WI38 (cell line): Measurements from ENCODE around the gene CABP2.
A peak's percentile ranks its signal among the peaks of the same experiment; 100 is the strongest.
"Not testable (repeated sequence)": the region's sequence is repeated elsewhere in the genome, so short reads cannot be mapped to it uniquely, and the experiment has no call there.

Experiments used
- H3K4me3 ChIP-seq: 2 replicates; pipeline ENCODE4 v1.5.1; 2011; ENCODE audit warnings: low read depth, mild to moderate bottlenecking, control low read depth, low read length
- TF ChIP-seq, protein P1 (sequence below): IDR thresholded peaks from 2 replicates; pipeline ENCODE4 v1.5.1; 2012; ENCODE audit warnings: low read depth, mild to moderate bottlenecking, control low read depth, low read length

CABP2 gene

DNA sequence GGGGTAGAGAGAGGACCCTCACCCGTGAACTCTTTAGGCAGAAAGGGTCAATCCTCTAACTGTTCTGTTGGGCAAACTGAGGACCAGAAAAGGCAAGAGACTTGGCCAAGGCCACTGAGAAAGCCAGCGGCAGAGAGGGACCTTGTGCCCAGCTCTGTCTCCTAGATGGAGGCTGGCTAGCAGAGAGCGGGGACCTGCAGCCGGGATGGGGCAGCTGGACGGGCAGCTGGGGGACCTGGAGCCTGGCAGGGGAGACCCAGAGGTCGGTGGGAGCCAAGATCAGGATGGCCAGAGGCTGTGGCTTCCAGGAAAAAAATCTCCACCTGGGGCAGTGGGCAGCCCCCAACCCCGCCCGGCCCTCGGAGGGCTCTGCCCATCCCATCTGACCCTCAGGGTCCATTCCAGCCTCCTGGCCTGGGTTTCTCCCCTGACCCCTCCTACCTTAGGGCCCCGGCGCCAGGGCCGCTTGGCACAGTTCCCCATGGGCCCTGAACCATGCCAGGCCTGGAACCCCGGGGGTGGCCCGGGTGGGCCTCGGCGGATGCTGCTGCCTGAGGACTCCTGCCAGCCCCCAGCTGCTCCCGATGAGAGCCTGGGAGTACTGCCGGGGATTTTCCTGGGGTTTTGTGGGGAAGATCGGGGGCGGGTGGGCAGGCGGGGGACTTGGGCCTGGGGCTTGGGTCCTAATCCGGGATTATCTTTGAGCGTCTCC is at the start of gene CABP2:
TSS of gene CABP2 (minus strand) at position 603 of the 712 bp plus-strand sequence. CDS start at position 483, 120 bp downstream.
- TF ChIP-seq, protein P1, sequence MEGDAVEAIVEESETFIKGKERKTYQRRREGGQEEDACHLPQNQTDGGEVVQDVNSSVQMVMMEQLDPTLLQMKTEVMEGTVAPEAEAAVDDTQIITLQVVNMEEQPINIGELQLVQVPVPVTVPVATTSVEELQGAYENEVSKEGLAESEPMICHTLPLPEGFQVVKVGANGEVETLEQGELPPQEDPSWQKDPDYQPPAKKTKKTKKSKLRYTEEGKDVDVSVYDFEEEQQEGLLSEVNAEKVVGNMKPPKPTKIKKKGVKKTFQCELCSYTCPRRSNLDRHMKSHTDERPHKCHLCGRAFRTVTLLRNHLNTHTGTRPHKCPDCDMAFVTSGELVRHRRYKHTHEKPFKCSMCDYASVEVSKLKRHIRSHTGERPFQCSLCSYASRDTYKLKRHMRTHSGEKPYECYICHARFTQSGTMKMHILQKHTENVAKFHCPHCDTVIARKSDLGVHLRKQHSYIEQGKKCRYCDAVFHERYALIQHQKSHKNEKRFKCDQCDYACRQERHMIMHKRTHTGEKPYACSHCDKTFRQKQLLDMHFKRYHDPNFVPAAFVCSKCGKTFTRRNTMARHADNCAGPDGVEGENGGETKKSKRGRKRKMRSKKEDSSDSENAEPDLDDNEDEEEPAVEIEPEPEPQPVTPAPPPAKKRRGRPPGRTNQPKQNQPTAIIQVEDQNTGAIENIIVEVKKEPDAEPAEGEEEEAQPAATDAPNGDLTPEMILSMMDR, result no peak
- H3K4me3 ChIP-seq, result no peak within 1 kb of the TSS

DNA sequence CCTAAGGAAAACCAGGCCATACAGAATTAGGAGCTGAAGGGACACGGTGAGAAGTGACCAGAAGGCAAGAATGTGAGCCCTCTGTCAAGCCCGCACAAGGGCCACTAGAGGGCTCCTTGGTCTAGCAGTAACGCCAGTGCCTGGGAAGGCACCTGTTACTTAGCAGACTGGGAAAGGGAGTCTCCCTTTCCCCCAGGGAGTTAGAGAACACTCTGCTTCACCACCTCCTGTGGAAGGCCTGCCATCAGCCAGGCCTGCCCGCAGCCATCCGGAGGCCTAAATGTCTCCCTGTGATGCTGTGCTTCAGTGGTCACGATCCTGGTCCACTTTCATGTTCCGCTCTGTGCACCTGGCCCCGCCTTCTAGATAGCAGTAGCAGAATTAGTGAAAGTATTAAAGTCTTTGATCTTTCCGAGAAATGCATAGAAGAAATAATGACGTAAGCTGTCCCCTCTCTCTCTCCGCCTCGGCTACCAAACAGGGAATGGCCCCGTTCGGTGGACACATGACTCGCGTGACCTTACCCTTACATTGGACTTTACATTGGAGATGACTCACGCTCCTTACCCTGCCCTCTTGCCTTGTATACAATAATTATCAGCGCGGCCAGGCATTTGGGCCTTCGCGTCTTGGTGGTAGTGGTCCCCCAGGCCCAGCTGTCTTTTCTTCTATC is 49.6 kb upstream of the CABP2 start:
- TF ChIP-seq, protein P1, result peak; percentile 62
- no peak overlapping the region for H3K4me3 ChIP-seq

DNA sequence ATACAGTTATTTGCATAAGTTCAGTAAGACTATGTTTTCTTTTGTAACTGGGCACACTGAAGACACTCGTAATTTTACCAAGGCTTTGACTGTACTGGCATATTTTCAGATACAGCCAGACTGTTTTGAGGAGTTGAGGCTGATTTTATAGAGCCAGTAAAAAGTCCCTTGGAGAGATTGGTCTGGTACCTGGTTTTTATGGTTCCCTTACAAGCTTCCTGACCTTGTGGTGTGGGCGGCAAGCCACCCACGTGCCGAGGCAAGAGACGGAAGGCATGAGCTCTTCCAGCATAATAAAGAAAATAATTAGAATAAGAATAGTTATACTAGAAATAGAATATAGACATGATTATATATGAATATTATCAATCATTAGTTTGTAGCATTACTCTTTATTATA is 49.1 kb upstream of the CABP2 start:
- no peak overlapping the region for H3K4me3 ChIP-seq
- TF ChIP-seq, protein P1, result no peak

DNA sequence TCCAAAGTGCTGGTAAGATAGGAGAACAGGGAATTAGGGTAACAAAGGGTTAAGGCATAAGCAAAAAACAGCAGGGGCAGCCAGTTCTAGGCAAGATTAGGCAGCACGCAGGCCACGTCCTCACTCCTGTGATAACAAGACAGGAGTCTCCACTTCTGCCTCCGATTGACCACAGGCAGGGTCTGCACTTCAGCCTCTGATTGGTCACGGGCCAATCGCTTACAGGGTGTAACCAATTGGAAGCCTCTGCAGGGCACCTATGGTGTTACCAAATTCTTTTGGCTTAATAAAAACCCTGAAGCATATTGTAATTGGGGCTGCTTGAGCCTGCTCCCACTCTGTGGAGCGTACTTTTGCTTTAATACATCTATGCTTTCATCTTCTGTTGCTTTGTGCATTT is 48.2 kb upstream of the CABP2 start:
- H3K4me3 ChIP-seq, result no peak overlapping the region
- TF ChIP-seq, protein P1, result no peak

DNA sequence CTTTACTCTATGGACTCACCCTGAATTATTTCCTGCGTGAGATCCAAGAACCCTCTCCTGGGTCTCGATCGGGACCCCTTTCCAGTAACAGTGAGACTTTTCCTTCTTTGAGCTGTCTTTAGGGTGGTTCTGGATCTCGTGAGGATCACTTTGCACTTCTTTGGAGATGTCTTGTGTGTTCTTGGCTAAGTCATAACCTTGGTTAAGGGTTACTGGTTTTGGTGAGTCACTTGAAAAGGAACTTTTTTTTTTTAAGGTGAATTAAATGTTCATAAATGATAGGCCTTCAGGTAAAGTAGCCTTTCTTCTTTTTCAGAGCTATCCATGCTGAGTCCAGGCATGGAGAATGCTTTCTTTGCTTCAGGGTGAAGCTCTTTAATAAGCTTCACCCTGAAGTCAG is 41.0 kb upstream of the CABP2 start:
- H3K4me3 ChIP-seq, result no peak overlapping the region
- TF ChIP-seq, protein P1, result no peak

DNA sequence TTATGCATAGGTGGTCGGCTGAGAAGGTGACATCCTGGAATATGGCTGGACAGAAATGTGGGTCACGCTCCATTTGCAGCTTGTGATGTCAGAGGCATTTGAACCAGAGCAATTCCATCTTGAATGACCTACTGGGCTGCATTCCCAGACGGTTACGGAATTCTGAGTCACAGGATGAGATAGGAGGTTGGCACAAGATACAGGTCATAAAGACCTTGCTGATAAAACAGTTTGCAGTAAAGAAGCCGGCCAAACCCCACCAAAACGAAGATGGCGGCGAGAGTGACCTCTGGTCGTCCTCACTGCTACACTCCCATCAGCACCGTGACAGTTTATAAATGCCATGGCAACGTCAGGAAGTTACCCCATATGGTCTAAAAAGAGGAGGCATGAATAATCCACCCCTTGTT is 40.5 kb upstream of the CABP2 start:
- not testable (repeated sequence) for H3K4me3 ChIP-seq

DNA sequence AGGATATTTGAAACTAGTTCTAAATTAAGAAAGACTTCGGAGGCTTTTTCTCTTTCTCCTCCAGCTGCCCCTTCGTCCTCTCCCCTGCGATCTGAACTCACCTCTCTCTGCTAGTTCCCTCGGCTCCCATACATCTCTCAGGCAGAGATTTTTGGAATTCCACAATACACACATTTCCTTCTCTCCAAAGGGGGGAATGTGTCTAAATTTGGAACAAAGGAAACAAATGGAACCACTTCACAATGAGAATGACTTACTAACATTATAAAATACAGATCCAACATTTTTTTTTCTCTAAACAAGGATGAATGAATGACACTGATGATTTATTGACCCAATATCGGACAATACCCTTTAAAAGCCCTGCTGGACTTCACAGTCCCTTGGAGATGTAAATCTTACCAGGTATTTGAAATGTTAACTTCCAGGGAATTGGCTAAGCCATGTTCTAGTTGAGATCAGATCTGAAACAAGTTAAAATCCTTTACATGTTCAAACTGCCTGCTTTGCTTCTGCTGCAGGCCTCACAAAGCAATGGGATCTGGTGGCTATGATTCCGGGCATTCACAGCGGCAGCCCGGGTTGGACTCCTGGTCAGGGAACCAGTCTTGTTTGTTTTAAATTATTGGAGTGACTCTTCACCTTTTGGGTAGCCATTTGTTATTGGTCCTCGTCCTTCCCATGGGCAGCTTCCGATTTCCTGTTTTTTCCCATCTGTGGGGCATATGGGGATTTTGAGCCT is 39.9 kb upstream of the CABP2 start:
- TF ChIP-seq, protein P1, result no peak

More for the DNA sequence above, 39.9 kb upstream of the CABP2 start:
- H3K4me3 ChIP-seq, result no peak overlapping the region
